NCI-H2227 (cell line): ENCODE measurements around the gene OR13J1.

Source experiments
- DNase-seq: peaks from one replicate; lab custom pipeline; 2025; ENCODE audit not compliant: unreplicated experiment; lab: John Stamatoyannopoulos, UW

OR13J1 gene

DNA sequence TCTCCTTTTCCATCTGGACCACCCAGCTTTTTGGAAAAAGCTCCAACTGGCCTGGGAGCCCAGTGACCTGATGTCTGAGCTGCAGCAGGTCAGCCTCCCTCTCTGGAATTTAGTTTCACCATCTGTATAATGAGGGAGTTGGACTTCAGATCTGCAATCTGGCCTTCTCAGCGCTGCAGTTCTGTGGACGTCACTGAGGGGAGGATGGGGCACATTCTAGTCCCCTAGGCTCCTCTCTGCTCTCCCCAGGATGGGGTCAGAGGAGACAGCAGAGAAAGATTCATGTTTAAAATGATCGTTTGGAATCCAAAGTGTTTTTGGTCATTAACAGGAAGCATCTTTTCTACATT, 10.2 kb downstream of the OR13J1 start:
- no peak for DNase-seq

DNA sequence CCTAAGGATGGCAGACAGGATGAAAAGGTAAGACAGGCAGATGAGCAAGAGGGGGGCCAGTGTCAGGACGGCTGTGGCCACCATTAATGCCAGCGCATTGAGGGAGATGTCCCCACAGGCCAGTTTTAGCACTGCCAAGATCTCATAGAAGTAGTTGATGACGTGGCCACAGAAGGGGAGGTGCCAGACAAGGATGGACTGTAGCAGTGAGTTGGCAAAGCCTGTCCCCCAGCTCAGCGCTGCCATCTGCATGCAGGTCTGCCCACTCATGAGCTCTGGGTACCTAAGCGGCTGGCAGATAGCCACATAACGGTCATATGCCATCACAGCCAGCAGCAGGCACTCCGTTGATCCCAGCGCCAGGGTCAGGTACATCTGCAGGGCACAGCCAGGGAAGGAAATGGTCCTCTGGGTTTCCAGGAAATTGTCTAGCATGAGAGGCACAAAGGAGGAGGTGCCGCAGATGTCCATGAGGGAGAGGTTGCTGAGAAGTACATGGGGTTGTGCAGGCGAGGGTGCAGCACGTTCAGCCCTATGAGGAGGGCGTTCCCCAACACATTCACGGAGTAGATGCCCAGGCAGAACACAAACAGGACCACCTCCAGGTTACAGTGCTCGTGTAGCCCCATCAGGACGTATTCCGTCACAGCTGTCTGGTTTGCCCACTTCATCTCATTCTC, 10.8 kb downstream of the OR13J1 start:
- DNase-seq: no peak

DNA sequence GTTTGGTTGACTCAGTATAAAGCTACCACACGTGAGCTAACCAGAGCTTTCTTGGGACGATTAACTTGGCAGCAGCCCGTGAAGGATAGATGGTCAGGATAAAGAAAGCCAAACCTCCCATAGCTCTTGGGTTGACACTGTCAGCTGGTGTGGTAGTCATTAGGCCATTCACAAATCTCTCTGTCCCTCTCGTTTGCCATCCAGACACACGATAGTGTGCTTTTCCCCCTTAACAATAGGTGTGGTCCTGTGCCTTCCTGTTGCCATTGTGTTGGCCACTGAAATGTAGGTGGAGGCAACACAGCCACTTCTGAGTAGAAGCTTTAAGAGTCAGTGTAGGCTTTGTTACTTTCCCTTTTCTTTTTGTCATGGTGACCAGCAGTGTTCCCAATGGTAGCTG, 11.7 kb downstream of the OR13J1 start:
- no peak for DNase-seq

DNA sequence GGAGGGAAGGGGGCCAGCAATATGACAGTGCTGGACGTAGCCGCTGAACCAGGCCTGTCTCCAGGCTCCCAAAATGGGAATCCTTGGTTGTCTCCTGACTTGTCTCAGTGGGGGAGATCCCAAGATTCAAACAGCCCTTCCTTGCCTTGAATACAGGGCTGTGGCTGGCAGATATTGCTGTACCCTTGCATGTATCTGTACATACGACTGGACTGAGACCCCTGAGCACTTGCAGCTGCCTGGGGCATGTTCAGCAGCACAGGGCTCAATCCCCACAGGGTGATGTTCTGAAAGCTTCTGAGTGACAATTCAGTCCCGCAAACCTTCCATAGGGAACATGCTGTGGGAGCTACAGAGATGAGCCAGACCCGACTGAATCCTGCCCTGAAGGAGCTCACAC, 13.3 kb downstream of the OR13J1 start:
- DNase-seq: no peak

DNA sequence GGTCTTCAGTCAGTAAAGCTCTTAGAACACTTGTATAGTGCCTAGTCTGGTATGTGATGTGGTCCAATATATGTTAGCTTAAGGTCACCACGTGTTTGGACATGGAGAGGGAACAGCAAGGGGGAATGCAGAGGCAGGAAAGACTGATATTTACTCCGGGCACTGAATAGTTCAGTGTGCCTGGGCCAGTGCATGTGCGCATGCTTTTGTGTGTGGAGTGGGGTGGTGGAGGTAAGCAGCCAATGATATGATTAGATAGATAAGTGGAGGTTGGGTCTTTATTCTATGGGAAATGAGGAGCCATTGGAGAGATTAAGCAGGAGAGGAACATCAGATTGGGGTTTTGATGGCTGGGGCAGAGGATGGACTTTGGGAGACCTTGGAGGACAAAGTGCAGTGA, 14.0 kb downstream of the OR13J1 start:
- DNase-seq: no peak

DNA sequence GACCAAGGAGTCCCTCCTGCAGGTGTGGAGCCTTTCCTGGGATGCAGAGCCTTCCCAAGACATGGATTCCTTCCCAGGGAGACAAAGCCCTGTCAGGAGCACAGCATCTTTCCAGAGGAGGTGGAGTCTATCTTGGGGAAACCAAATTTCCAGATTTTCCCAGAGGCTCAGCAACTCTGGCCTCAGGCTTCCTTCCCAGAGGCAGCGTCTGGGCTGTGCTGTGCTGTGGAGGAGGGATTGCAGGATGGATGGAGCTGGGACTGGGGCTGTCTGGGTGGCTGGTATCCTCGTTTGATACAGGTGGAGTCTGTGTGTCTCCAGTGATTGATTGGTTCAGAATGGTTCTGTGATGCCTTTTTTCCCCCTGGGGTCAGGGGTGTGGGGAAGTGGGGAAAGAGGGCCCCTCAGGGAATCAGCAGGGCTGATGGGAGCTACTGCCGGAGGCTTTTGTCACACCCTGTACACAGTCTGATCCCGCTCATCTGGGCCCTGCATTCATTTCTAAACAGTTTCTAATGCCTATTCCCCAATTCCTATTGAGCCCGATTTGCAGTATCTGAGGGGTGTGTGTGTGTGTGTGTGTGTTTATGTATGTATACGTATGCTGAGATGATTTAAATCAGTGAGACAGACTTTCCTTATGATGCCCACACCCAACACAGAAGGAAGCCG, 16.0 kb downstream of the OR13J1 start:
- DNase-seq: no peak

DNA sequence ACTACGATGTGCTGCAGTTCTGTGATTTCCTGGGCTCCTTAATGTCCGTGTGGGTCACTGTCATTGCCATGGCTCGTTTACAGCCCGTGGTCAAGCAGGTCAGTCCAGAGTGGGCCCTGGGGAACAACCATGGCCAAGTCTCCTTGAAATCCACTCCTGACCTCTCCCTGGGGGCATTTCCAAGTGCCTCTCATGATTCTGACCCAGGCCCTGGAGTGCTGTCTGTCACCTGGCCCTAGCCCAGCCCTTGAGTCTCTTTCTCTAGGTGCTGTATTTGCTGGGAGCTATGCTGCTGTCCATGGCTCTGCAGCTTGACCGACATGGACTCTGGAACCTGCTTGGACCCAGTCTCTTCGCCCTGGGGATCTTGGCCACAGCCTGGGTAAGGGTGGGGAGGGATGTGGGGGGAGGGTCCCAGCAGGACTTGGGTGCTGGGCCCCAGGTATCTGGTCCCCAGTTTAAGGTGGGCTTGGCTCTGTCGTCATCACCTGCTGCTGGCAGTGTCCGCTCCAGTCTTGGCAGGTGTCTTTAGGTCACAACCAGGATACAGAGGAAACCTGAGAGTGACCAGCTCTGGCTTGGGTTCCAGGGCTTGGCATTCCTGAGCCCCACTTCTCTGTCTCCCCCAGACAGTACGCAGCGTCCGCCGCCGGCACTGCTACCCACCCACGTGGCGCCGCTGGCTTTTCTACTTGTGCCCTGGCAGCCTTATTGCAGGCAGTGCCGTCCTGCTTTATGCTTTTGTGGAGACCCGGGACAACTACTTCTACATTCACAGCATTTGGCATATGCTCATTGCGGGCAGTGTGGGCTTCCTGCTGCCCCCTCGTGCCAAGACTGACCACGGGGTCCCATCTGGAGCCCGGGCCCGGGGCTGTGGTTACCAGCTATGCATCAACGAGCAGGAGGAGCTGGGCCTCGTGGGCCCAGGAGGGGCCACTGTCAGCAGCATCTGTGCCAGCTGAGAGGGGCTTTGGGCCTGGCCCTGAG, 17.0 kb downstream of the OR13J1 start:
- no peak for DNase-seq

DNA sequence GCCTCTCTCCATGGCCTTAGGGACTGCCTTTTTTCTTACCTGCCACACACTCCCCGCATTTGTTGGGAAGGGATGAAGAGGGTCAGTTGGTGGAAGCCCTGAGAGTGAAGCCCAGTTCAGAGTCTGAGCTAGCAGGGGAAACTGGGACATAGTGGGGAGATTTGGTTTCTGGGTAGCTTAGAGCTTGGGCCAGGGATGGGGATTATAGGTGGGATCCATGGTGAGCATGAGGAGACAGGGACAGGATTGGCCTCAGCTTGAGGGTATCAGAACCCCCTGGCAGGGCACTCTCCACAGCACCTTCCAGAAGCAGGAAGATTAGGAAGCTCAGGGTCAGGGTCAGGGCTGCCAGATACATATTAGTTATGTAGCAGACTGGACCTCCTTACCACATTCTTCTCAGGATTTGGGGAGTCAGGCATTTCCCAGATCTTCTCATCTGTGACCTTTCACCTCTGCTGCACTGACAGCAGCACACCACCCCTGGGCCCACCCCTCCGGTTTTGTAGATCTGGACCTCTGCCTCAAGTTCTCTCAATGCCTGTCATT, 17.9 kb downstream of the OR13J1 start:
- DNase-seq: no peak

DNA sequence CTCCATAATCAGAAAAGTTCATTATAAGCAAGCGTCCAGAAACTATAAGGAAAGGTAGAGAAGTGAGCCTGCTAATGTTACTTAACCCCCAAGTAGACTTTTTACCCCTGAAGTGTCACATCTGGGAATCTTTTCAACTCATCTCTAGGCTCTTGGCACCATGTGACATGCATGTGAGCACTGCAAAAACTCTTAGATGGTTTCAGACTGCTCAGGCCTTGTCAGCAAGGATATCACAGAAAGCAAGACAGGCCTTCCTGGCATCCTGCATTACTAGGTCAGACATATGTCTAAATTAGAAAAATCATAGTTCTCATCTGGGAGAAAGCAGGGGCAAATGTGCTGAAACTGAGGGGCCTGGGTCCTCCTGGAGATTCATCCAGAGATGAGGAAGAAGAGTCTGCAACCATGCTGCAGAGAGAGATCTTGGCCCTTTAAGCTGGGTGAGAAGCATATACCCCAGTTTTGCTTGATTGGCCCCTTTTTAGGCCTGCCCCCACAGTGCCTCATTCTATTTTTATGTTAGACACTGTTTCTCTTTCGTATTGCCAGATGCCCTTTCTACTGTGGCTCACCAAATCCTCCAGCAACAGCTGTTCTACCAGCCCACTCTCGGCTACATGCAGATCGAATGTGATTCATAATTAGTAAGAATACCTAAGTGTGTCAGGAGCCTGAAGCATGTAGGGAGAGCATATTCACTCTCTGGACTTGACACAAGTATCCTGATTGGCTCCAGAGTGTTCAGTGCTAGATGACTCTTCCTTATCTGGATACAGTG, 22.2 kb downstream of the OR13J1 start:
- DNase-seq: no peak

DNA sequence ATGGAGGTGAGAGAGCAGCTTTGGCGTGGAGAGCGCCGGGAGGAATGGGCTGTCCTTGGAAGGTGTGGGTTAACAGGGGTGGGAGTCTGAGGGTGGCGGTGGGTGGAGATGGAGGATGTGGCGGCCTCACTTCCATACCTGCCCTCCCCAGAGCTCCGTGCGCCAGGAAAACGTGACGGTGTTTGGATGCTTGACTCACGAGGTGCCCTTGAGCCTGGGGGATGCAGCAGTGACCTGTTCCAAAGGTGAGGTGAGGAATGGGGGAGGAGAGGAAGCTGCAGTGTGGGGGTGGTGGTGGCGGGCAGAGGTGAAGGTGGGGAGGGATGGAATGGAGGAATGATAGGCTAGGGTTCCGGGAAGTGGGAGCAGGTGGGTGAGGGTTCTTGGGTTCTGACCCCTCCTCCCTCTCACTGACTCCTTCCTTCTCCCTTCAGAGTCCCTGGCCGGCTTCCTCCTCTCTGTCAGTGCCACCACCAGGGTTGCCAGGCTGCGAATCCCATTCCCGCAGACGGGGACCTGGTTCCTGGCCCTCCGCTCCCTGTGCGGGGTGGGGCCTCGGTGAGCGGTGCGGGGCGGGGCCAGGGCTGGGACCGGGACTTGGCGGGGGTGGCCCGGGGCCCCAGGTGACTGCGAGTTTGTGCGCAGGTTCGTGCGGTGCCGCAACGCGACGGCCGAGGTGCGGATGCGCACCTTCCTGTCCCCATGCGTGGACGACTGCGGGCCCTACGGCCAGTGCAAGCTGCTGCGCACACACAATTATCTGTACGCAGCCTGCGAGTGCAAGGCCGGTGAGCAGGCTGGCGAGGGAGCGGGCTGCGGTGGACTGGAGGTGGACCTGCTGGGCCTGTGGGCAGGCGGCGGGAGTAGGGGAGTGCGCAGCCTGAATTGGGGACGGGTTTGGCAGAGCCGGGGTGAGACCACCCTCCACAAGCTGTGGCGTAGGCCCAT, 24.1 kb downstream of the OR13J1 start:
- peak; percentile 26 for DNase-seq

DNA sequence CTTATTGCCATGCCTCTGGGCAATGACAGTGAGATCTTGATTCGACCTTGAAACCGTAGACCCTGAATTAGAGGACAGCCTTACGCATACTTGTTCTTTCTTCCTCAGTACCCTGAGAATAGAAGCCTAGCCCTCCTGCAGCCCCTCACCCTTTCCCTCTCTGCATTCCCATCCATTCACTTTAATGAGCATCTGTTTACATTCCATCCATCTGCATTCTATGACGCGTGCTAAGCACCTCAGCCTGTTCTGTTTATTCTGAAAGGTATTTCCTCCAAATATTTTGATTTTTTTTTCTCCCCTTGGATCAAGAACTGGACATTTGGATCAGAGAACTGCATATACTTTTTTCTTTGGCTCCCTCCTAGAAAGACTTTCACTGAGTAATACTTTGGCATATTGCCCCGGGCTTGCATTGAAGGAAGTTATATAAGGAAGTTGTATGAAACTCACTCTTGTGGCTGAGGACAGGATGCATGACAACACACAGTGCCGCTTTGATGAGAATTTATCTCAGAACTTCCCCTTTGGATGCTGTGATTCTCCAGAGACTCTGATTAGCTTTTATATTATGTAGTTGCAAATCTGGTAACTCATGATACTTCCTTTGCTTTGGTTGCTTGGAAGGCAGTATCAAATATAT, 25.5 kb downstream of the OR13J1 start:
- DNase-seq: no peak

DNA sequence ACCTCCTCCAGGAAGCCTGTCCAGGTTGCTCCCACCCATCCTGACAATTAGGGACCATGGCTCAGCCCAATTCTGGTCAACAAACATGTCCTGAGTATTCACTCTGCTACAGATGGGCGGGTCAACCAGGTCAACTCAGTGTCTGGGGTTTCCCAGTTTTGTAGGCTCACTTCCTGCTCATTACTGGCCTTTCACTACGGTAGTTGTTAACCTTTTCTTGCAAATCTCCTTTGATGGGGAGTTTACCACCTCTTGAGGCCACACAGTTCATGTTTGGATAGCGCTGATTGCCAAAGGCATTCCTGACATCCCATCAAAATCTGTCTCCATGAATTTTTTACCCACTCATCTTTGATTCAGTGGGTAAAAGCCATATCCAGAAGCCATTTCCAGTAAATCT, 27.4 kb downstream of the OR13J1 start:
- no peak for DNase-seq

DNA sequence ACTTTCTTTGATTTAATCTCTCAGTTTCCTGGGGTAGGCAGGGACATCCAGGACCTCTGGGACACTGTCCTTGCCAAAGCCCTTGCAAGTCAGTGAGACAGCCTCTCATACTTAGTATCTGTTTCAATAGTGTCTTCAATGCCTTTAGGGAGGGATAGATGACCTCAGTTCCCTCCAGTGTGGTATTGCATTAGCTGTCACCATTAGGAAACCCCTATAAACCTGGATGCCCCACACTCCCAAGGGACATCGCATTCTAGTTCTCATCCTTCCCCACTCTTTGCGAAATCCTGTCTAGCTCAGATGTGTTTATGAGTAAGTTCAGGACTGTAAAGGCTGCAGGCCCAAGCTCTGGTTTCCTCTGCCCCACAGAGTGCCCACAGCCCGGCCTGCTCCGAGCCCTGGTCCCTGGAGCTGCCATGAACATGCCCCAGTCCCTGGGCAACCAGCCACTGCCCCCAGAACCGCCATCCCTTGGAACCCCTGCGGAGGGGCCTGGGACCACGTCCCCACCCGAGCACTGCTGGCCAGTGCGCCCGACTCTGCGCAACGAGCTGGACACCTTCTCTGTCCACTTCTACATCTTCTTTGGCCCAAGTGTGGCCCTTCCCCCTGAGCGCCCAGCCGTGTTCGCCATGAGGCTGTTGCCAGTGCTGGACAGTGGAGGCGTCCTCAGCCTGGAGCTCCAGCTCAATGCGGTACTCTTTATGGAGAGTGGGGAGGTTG, 28.0 kb downstream of the OR13J1 start:
- DNase-seq: no peak

DNA sequence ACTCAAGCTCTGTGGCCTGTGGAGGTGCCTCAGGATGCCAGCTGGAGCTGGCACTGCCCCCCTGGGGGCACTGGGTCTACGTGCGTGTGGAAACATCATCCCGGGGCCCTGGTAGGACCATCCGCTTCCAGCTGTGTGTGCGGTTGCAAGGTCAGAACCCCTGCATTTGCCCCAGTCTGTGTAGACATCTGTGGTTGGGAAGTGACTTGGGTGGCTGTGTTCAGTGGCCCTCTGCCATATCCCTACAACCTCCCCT, 28.6 kb downstream of the OR13J1 start:
- no peak for DNase-seq

DNA sequence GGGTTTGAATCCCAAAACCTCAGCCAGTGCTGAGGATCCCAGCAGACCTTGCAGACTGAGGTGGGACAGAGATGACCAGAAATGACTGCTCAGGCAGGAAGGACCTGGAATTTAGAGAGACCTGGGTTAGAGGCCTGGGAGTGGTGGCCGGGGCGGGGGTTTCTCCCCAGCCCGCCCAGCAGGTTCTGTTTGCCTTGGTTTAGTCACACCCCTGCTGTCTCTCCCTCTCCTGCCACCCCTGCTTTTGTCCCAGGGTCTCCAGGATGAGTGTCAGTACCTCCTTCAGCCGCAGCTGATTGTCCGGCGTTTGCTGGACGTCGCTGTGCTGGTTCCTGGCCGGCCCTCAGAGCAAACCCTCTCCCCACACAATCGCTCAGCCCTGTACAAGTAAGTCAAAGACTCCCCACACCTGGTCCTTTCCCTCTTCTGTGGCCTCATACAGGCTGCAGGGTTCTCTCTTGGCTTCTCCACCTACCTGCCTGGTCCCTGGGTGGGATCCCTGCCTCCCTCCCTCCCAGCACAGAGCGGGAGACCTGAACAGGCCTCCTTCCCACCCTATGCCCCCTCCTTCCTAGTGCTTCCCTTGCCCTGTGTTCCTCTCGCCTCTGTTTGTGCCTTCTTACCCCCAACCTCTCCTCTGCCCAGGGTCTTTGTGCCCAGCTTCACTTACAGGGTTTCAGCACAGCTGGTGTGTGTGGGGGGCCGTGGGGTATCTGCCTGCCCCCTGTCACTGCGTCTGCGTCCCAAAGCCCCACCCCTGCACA, 29.1 kb downstream of the OR13J1 start:
- no peak for DNase-seq

DNA sequence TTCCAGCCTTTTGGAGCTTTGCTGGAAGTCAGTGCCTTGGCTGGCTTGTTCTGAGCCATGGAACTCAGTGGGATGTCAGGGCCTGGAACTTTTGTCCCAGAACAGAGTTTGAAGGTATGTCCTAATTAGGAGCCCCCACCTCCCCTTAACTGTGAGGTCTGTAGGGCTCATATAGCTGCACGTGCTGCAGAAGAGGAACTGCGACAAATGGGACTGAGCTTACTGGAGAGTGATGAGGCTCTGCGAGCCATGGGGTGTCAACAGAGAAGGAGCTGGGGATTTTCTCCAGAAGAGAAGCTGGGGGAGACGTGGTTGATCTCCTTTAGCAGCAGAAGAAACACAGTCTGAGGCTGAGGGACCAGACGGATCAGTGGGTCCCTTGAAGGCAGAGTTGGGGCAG, 30.3 kb downstream of the OR13J1 start:
- DNase-seq: no peak

DNA sequence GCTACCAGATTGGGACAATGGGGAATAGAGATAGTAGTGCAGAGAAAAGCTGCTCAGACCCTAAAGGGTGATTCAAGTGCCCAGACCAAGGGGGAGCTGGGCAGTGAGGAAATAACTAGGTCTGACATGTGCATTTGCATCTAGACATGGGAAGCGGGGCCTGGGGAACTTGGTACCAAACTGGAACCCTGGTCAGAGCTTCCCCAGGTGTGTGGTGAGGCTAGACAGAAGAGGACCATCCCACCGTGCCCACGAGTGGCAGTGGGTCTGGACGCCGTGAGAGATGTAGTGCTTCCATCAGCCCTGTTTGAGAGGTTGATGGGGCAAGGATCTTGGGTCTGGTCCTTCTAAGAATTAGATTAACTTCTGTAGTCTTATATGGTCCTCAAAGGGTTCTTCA, 33.6 kb downstream of the OR13J1 start:
- no peak for DNase-seq

DNA sequence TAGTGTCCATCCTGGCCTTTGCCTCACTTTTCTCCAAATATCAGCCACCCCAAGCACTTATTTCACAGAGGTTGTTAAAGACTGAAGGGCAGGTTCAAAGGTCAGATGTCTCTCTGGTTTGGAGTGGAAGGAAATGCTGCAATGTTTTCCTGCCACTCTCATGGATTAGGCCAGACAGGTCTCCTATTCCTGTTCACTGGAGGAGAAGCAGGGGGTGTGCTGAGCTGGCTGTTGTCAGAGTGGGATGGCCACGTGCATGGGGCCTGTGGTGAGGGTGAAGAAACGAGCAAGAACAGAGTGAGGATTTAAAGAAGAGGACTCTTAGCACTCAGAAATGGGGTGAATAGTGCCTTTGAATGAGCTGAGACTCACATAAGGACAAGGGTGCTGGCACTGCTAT, 34.4 kb downstream of the OR13J1 start:
- DNase-seq: no peak
